ENCODE data around the gene AP1G2.
"Not testable (repeated sequence)": the region's sequence is repeated elsewhere in the genome, so short reads cannot be mapped to it uniquely, and the experiment has no call there.

Gene AP1G2

GRCh38 chr14:23600806-23601205, 33.2 kb upstream of the AP1G2 start:
- in situ Hi-C loops (cut with MboI; ENCODE audit: low sequenced_read_pairs), result no loop called here

- in situ Hi-C loops (cut with MboI; ENCODE audit: low sequenced_read_pairs), result no loop called here
Observed at GRCh38 chr14:23600322-23600707, 32.7 kb upstream of the AP1G2 start.

GRCh38 chr14:23594191-23594590, 26.6 kb upstream of the AP1G2 start:
- in situ Hi-C loops (cut with MboI; ENCODE audit: low sequenced_read_pairs), result not testable (repeated sequence)

- in situ Hi-C loops (cut with MboI; ENCODE audit: low sequenced_read_pairs), result no loop called here
Observed at GRCh38 chr14:23590198-23590597, 22.6 kb upstream of the AP1G2 start.

GRCh38 chr14:23589606-23590005, 22.0 kb upstream of the AP1G2 start:
- in situ Hi-C loops (cut with MboI; ENCODE audit: low sequenced_read_pairs), result no loop called here

GRCh38 chr14:23588884-23589598, 21.4 kb upstream of the AP1G2 start:
- in situ Hi-C loops (cut with MboI; ENCODE audit: low sequenced_read_pairs), result no loop called here

GRCh38 chr14:23584527-23585203, 17.1 kb upstream of the AP1G2 start:
- in situ Hi-C loops (cut with MboI; ENCODE audit: low sequenced_read_pairs), result not testable (repeated sequence)

GRCh38 chr14:23583761-23584526, 16.4 kb upstream of the AP1G2 start:
- in situ Hi-C loops (cut with MboI; ENCODE audit: low sequenced_read_pairs), result not testable (repeated sequence)

GRCh38 chr14:23582906-23583760, 15.5 kb upstream of the AP1G2 start:
- in situ Hi-C loops (cut with MboI; ENCODE audit: low sequenced_read_pairs), result no loop called here

- in situ Hi-C loops (cut with MboI; ENCODE audit: low sequenced_read_pairs), result no loop called here
Observed at GRCh38 chr14:23580948-23581281, 13.3 kb upstream of the AP1G2 start.

- in situ Hi-C loops (cut with MboI; ENCODE audit: low sequenced_read_pairs), result no loop called here
Observed at GRCh38 chr14:23580152-23580926, 12.7 kb upstream of the AP1G2 start.

GRCh38 chr14:23579739-23580138, 12.1 kb upstream of the AP1G2 start:
- in situ Hi-C loops (cut with MboI; ENCODE audit: low sequenced_read_pairs), result no loop called here

- in situ Hi-C loops (cut with MboI; ENCODE audit: low sequenced_read_pairs), result no loop called here
Observed at GRCh38 chr14:23579311-23579630, 11.7 kb upstream of the AP1G2 start.

- in situ Hi-C loops (cut with MboI; ENCODE audit: low sequenced_read_pairs), result no loop called here
Observed at GRCh38 chr14:23578560-23579310, 11.1 kb upstream of the AP1G2 start, which contains the start of gene JPH4. Gene JPH4, minus strand, starts transcription at chr14:23578790. Its CDS starts 1,337 bp downstream, at chr14:23577453.

- in situ Hi-C loops (cut with MboI; ENCODE audit: low sequenced_read_pairs), result no loop called here
Observed at GRCh38 chr14:23577710-23578392, 10.3 kb upstream of the AP1G2 start.

GRCh38 chr14:23577004-23577681, 9.6 kb upstream of the AP1G2 start:
- in situ Hi-C loops (cut with MboI; ENCODE audit: low sequenced_read_pairs), result no loop called here

- in situ Hi-C loops (cut with MboI; ENCODE audit: low sequenced_read_pairs), result no loop called here
Observed at GRCh38 chr14:23573384-23574015, 5.9 kb upstream of the AP1G2 start.

- in situ Hi-C loops (cut with MboI; ENCODE audit: low sequenced_read_pairs), result no loop called here
Observed at GRCh38 chr14:23572836-23573235, 5.2 kb upstream of the AP1G2 start.
